ENCODE data around the gene NRP1. TPM values are rescaled to one million over a fixed set of nuclear protein-coding genes. Genes with fewer than 3 reads are reported as not detected.

NRP1 gene
- total and polyA plus RNA-seq, 4 donors: 18.5 to 188 (median 71.7) TPM

DNA sequence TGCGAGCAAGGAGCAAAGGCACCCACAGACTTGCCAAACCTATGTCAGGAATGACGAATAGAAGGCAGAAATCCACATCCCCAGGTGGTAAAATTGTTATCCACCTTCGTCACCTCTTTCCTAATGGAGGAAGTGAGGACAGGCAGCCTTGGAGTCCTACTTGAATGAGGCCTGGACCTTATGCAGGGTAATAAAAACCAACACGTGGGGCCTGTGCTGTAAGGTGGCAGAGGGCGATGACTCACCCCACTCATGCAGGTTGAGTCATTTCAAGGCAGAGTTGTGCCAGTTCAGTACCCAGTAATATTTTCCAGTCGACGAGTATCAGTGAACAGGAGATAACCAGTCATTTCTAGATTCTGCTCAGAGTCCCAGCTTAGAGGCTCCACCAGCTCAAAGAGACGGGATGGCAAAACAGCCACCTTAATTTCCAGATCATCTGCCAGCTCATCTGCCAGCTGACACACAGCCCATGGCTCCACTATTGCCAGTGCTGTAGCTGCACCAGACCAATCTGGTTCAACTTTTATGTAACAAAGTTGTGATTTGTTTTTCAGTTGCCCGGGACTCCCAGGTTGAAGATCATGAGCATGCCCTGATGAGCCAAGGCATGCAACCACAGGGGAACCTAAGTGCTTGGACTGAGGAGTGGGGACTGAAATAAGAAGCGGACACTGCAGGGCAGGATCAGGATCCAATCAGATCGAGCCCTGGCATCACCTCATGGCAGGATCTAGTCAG is 200.3 kb downstream of the NRP1 start:
- 68 to 93% methylated on average over 11 of the region's 11 CpGs for WGBS, 2 donors
- Histone ChIP-seq H3K4me3 (no peak overlapping the region), H3K9me3 (ENCODE audit: control insufficient read depth in 4 of 4, insufficient read depth in 3 of 4, low read length in 3 of 4) (peaks cover 0 to 2% (median 0%) of the 10 kb centered on the region in 4 donors), H3K9ac (ENCODE audit: insufficient read depth in 1 of 2, low read length in 2 of 2) (no peak overlapping the region), H3K27me3 (ENCODE audit: control insufficient read depth in 3 of 3, insufficient read depth in 3 of 3, low read length in 2 of 3) (no peaks in the 10 kb centered on the region), H3K27ac (ENCODE audit: low read depth in 1 of 2, low read length in 1 of 2) (no peak overlapping the region), H3K36me3 (ENCODE audit: control insufficient read depth in 4 of 4, insufficient read depth in 4 of 4, low read length in 4 of 4) (no peaks in the 10 kb centered on the region), H3K4me1 (ENCODE audit: control insufficient read depth in 5 of 5, insufficient read depth in 5 of 5, low read length in 5 of 5) (peaks cover 0 to 7% (median 0%) of the 10 kb centered on the region in 5 donors)
- ATAC-seq (ENCODE audit: insufficient read depth, low FRiP score) (peak; percentile 78), DNase-seq (no peak)
- TF ChIP-seq, protein P1, sequence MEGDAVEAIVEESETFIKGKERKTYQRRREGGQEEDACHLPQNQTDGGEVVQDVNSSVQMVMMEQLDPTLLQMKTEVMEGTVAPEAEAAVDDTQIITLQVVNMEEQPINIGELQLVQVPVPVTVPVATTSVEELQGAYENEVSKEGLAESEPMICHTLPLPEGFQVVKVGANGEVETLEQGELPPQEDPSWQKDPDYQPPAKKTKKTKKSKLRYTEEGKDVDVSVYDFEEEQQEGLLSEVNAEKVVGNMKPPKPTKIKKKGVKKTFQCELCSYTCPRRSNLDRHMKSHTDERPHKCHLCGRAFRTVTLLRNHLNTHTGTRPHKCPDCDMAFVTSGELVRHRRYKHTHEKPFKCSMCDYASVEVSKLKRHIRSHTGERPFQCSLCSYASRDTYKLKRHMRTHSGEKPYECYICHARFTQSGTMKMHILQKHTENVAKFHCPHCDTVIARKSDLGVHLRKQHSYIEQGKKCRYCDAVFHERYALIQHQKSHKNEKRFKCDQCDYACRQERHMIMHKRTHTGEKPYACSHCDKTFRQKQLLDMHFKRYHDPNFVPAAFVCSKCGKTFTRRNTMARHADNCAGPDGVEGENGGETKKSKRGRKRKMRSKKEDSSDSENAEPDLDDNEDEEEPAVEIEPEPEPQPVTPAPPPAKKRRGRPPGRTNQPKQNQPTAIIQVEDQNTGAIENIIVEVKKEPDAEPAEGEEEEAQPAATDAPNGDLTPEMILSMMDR (IDR thresholded peaks at IDR 0.05; ENCODE audit: control extremely low read depth, extremely low read depth): no peak

DNA sequence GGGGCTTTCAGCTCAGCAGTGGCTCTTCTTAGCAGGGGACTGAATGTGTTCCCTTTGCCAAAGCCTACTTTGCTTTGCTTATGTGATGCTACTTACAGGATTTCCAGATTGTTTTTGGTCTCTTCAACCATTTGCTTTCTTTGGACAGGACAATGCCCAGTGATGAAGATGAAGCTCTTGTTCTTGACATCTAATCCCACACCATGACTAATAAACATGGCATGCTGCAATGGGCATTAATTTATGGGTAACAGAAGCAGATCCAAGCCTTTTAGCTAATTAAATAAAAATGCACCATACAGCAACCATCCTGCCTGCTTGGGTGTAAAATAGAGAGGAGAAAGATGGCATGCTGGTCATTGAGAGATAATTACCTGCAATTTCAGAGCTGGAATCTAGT is 200.9 kb downstream of the NRP1 start:
- H3K9ac ChIP-seq (ENCODE audit: insufficient read depth in 1 of 2, low read length in 2 of 2): no peak overlapping the region
- DNase-seq (no peak), ATAC-seq (ENCODE audit: insufficient read depth, low FRiP score) (no peak)
- peaks cover 0 to 2% (median 0%) of the 10 kb centered on the region in 4 donors for H3K9me3 ChIP-seq (ENCODE audit: control insufficient read depth in 4 of 4, insufficient read depth in 3 of 4, low read length in 3 of 4)
- no peak overlapping the region for H3K4me3 ChIP-seq
- no peaks in the 10 kb centered on the region for H3K27me3 ChIP-seq (ENCODE audit: control insufficient read depth in 3 of 3, insufficient read depth in 3 of 3, low read length in 2 of 3)
- peaks cover 0 to 10% (median 0%) of the 10 kb centered on the region in 5 donors for H3K4me1 ChIP-seq (ENCODE audit: control insufficient read depth in 5 of 5, insufficient read depth in 5 of 5, low read length in 5 of 5)
- no peak overlapping the region for H3K27ac ChIP-seq (ENCODE audit: low read depth in 1 of 2, low read length in 1 of 2)
- TF ChIP-seq, protein P1 (IDR thresholded peaks at IDR 0.05; ENCODE audit: control extremely low read depth, extremely low read depth): no peak
- no peaks in the 10 kb centered on the region for H3K36me3 ChIP-seq (ENCODE audit: control insufficient read depth in 4 of 4, insufficient read depth in 4 of 4, low read length in 4 of 4)

DNA sequence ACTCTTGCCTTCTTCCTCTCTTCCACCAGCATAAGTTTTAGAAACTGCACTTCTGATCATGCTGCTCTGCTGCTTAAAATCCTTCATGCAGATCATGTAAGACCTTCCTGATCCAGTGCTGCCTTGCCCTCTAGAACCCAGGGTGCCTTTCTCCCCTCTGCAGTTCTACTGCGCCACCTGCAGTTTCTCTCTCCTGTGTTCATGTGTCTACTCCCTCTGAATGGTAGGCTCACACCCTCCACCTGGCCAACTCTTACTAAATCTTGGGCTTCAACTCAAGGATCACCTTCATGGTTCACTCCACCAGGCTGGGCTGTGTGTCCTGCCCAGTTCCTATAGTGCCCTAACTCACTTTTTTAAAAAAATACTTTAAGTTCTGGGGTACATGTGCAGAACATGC is 201.8 kb downstream of the NRP1 start:
- TF ChIP-seq, protein P1 (IDR thresholded peaks at IDR 0.05; ENCODE audit: control extremely low read depth, extremely low read depth): no peak

More for the DNA sequence above, 201.8 kb downstream of the NRP1 start:
- WGBS, 2 donors: 87 to 96% methylated on average over 1 of the region's 1 CpG
- Histone ChIP-seq H3K4me3 (no peak overlapping the region), H3K36me3 (ENCODE audit: control insufficient read depth in 4 of 4, insufficient read depth in 4 of 4, low read length in 4 of 4) (no peaks in the 10 kb centered on the region), H3K4me1 (ENCODE audit: control insufficient read depth in 5 of 5, insufficient read depth in 5 of 5, low read length in 5 of 5) (peaks cover 0 to 10% (median 0%) of the 10 kb centered on the region in 5 donors), H3K27ac (ENCODE audit: low read depth in 1 of 2, low read length in 1 of 2) (no peak overlapping the region), H3K27me3 (ENCODE audit: control insufficient read depth in 3 of 3, insufficient read depth in 3 of 3, low read length in 2 of 3) (no peaks in the 10 kb centered on the region), H3K9me3 (ENCODE audit: control insufficient read depth in 4 of 4, insufficient read depth in 3 of 4, low read length in 3 of 4) (peaks cover 0 to 2% (median 0%) of the 10 kb centered on the region in 4 donors), H3K9ac (ENCODE audit: insufficient read depth in 1 of 2, low read length in 2 of 2) (no peak overlapping the region)
- no peak for DNase-seq
- no peak for ATAC-seq (ENCODE audit: insufficient read depth, low FRiP score)

All from lung (tissue), 12 donors.